NCI-H187 (cell line): ENCODE data around the gene KCNK16.

ENCODE experiments used
- DNase-seq, 2 experiments: peaks; one replicate each; lab custom pipeline; 2025; lab: John Stamatoyannopoulos, UW

The KCNK16 gene

GRCh38 chr6:39341937-39342336 lies 19.4 kb upstream of the KCNK16 start:
- no peak for DNase-seq

GRCh38 chr6:39341352-39341751 lies 18.9 kb upstream of the KCNK16 start:
- DNase-seq: no peak

GRCh38 chr6:39339868-39340550 lies 17.5 kb upstream of the KCNK16 start:
- DNase-seq: peak; percentile 62 to 84

- DNase-seq: no peak
Observed at GRCh38 chr6:39339096-39339867, 16.8 kb upstream of the KCNK16 start.

GRCh38 chr6:39338397-39338796 lies 15.9 kb upstream of the KCNK16 start:
- DNase-seq: no peak

- DNase-seq: no peak
Observed at GRCh38 chr6:39335780-39336545, 13.5 kb upstream of the KCNK16 start.

- no peak for DNase-seq
Observed at GRCh38 chr6:39333644-39334438, 11.3 kb upstream of the KCNK16 start.

GRCh38 chr6:39330476-39330875 lies 8.0 kb upstream of the KCNK16 start:
- DNase-seq: no peak

GRCh38 chr6:39330057-39330456 lies 7.6 kb upstream of the KCNK16 start:
- no peak for DNase-seq

- DNase-seq: no peak
Observed at GRCh38 chr6:39328066-39328465, 5.6 kb upstream of the KCNK16 start.

- DNase-seq: no peak
Observed at GRCh38 chr6:39327507-39327906, 5.0 kb upstream of the KCNK16 start.

- DNase-seq: no peak
Observed at GRCh38 chr6:39321761-39322160, 741 bp downstream of the KCNK16 start.

GRCh38 chr6:39320363-39320984 lies 2.0 kb downstream of the KCNK16 start:
- DNase-seq: no peak

GRCh38 chr6:39319621-39320362 lies 2.7 kb downstream of the KCNK16 start:
- no peak for DNase-seq

GRCh38 chr6:39317256-39317655 lies 5.2 kb downstream of the KCNK16 start:
- no peak for DNase-seq

GRCh38 chr6:39314273-39314795 lies 8.2 kb downstream of the KCNK16 start, which contains the start of gene KCNK17:
KCNK17 (minus strand) TSS chr6:39314419; CDS start chr6:39314320, 99 bp downstream.
- no peak for DNase-seq

GRCh38 chr6:39313526-39314272 lies 8.8 kb downstream of the KCNK16 start:
- DNase-seq: no peak

GRCh38 chr6:39312912-39313525 lies 9.5 kb downstream of the KCNK16 start:
- no peak for DNase-seq

GRCh38 chr6:39310542-39310941 lies 12.0 kb downstream of the KCNK16 start:
- no peak for DNase-seq
